NCI-H524 (cell line): ENCODE measurements around the gene MXD1.

Source experiments
- DNase-seq, 2 experiments: peaks; one replicate each; lab custom pipeline; 2025; lab: John Stamatoyannopoulos, UW

Gene MXD1

GRCh38 chr2:69954084-69954483 lies 39.2 kb downstream of the MXD1 start:
- no peak for DNase-seq

DNA sequence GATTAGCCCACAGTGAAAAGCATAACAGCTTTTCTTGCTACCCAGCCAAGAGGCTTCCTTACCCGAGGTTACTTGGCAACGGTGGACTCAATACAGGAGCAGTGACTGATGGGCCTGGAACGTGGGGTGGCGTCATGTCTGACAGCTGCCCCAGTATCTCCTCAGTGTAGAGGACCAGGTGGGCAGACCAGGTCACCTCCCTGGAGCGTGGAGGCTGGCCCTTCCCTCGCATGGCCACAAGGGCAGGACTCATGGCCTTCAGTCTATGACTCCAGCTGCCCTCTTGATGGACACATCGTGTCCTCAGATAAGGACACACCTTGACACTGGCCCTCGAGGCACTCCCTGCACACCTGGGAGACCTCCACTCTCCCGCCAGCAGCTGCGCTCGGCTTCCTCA lies 40.1 kb downstream of the MXD1 start:
- DNase-seq, result no peak

- DNase-seq, result no peak
Observed at GRCh38 chr2:69956475-69956979, 41.6 kb downstream of the MXD1 start.

GRCh38 chr2:69957965-69958364 lies 43.1 kb downstream of the MXD1 start:
- DNase-seq, result no peak

DNA sequence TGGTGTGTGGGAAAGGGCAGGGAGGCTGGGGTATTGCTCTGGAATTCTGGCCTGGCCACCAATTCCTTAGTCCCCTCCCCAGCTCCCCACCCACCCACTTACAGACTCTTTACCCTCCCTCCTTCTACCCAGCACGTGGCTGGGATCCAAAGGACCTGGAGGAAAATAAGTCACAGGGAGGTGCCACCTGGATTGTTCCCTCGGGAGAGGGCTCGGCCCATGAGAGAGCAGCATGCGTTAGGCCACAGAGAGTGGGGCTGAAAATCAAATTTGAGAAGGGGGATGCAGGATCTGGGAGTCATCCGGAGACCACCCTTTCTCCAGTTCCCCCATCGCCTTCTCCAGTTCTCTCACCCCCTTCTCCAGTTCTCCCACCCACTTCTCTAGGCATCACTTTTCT lies 43.6 kb downstream of the MXD1 start:
- no peak for DNase-seq

GRCh38 chr2:69959425-69959824 lies 44.5 kb downstream of the MXD1 start:
- DNase-seq, result no peak

DNA sequence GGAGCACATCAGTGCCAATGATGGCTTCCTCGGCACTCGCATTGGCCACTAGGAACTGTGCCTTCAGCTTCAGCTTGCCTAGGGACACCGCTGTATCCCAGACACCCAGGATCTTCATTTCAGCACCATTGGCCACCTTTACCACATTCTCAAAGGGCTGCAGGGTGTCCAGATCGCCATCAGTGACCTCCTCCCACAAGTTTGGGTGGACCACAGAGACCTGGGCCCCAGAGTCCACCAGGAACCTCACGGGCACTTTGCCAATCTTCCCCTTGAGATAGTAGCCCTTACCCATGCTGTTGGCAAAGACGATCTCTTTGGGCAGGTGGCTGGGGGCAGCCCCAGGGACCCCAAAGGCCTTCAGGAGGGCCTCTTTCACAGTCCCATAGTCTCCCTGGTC lies 45.9 kb downstream of the MXD1 start:
- no peak for DNase-seq

DNA sequence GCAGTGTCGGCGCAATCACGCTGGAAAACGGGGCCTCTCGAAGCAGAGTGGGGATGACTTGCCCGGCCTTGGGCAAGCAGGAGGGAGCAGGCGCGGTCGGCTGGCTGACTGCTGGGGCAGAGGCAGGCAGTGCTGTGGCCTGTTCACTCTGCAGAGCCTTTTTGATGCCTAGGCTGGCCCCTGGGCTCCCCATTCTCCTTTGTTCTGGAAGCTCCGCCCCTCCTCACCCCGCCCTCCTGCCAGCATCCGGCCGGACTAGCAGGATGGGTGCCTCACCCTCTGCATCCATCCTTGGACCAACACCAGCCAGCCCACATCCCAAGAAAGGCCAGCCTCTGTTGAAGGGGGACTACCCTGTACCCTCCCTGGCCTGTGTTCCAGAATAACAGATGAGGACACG lies 46.6 kb downstream of the MXD1 start, which contains the start of gene ASPRV1:
Gene ASPRV1 (minus strand): TSS at position 136 of the 400 bp plus-strand sequence. CDS start 195 bp downstream, outside the sequence.
- no peak for DNase-seq

- no peak for DNase-seq
Observed at GRCh38 chr2:69962986-69963730, 48.2 kb downstream of the MXD1 start.

GRCh38 chr2:69964353-69964841 lies 49.5 kb downstream of the MXD1 start:
- DNase-seq, result no peak

DNA sequence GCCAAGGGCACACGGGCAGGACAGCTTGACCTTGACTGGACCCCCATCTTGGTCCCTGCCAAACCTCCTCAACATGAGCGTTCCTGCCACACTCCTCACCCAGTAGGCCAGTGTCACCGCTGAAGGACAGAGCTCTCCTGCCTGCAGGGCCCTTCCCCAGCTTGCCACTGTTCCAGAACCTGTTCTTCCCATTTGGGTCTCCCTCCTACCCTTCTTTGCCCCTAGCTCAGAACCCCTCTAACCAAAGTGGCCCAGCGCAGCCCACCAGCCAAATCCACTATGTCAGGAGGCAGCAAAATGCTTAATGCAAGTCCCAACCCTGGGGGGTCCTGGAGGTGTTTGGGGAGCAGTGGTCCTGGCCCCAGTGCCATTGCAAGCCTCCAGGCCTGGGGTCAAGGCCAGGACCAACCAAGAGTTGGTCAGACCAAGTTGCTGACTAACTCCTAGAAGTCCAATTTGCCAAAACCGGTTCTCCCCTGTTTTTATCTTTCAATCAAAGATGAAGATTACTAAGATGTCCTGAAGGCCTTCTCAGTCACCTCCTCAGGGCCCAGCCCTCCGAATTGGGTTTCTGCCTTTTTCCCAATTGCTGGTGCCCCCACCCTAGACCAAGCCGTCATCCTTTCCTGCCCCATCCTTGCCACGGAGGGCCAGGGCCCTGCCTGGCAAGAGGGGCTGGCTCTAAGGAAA lies 51.0 kb downstream of the MXD1 start:
- DNase-seq, result no peak

- no peak for DNase-seq
Observed at GRCh38 chr2:69966496-69966895, 51.6 kb downstream of the MXD1 start.

DNA sequence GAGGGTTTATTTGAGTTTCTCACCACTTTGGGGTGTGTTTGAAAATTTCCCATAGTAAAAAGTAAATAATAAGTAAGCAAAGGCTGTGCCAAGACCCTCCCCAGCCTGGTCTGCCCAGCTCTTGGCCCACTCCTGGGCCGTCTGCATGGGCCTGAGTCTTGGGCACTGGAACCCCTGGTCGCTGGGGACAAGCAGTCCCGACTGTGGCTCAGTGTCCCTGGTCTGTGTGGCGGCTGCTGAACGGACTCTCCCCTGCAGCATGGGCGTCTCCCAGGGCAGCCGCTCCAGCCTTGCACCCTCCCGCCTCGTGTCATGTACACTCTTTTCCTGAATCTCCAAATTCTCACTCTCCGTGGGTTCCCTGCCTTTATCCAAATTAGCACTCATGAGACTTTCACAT lies 53.7 kb downstream of the MXD1 start:
- no peak for DNase-seq

DNA sequence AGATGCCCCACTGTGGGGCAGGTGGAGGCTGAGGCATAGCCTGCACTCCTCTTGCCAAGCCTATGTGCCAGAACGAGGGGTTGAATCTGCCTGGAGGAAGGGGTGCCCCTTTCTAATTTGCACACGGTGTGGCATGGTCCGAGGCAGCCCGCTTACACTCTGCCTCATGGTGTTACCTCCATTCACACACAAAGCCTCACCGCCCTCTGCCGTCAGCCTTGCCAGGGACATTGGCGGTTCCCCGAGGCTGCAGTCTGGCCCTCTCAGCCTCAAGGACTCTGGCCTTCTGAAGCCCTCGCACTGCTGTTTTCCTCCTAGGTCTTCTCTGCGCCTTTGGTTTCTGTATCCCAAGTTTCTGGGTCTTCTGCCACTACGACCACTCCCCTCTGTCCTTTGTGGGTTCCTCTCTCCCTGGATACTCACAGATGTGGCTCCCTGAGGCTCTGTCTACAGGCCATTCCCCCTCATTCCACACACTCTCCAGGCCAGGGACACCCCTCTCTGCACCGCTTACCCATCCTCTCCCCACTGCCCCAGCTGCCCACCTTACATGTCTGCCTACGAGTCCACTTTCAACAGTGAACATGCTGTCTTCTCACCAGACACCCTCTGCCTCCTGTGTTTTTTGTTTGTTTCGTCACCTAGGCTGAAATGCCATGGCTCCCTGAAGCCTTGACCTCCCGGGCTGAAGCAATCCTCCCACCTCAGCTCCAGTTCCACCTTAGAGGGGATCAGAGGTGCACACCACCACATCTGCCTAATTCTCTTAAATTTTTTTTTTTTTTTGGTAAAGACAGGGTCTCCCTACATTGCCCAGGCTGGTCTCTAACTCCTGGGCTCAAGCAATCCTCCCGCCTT lies 54.4 kb downstream of the MXD1 start:
- DNase-seq, result no peak

DNA sequence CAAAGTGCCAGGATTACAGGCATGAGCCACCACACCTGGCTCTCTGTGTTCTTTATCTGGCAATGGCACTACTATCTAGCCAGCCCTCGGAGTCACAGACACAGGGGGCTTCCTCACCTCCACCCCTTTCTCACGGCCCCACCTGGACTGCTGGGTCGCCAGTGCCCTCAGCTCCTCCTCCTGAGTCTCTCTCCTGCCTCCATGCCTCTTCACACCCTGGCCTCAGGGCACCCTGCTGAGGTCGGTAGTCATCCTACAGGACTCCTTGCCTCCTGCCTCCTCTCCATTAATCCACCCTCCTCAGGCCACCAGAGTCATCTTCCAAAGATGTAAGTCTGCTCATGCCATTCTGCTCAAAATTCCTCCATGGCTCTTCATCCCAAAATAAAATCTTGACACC lies 55.1 kb downstream of the MXD1 start:
- no peak for DNase-seq

DNA sequence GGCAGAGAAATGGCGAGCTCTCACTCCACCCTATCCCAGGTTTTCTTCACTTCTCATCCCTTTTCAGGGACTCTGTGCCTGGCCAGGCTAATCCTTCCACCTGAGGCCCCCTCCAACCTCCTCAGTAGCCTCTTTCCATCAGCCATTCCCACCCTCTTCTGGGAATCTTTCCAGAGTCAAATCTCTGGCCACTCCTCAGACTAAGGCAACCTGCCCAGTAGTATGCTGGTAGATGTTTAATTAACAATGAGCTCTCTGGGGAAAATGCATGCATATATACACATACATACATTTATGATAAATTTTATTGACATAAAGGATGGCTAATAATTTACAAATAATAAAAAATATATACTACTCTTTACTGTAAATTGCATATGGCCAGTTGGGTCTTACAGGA lies 57.9 kb downstream of the MXD1 start:
- no peak for DNase-seq

- no peak for DNase-seq
Observed at GRCh38 chr2:69973335-69973735, 58.4 kb downstream of the MXD1 start.

DNA sequence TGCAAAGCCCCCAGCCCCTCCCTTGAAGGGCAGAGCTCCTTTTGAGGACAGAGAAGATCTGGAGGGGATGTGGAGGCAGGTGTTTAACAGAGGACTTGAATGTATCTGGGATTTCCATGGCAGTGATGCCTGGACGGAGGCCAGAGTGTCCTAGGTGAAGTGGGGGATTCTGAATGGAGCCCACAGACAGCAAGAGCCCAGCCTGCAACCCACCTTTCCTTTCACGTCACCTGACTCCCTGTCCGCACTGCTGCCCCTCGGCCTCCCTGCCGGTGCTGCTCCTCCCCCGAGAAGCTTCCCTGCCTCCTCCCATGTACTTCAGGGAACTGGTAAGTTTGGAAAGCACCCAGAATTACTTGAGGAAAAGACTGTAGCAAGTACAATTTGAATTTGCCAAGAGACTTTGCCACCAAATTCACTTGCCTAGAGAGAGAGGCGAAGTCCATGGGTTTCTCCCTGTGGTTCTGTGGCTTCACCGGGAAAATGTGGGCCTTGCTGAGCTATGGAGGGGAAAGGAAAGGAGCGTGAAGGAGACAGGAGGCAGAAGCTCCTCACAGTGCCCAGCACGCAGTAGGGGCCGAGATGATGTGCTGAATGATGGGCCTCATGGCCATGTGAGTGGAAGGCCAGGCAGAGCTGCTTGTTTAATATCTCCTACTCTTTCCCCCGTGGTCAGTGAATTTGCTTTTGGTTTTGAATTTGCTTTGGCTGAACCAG lies 60.4 kb downstream of the MXD1 start:
- no peak for DNase-seq

GRCh38 chr2:69975853-69976462 lies 61.0 kb downstream of the MXD1 start:
- DNase-seq, result no peak

- DNase-seq, result no peak
Observed at GRCh38 chr2:69977186-69977585, 62.3 kb downstream of the MXD1 start.

GRCh38 chr2:69977906-69978482 lies 63.1 kb downstream of the MXD1 start:
- no peak for DNase-seq
